ENCODE measurements around the gene RAB43. TPM values are rescaled to one million over a fixed set of nuclear protein-coding genes. Genes with fewer than 3 reads are reported as not detected.

Gene RAB43
- total RNA-seq, 2 donors from 2014 or later, result 57.4 to 64.1 TPM

- no peak for DNase-seq (ENCODE audit: low spot score in 2 of 2)
- Mint-ChIP-seq H3K9me3 (no peaks in the 10 kb centered on the region), H3K27ac (no peak overlapping the region), H3K36me3 (no peaks in the 10 kb centered on the region)
- ATAC-seq, result no peak
Observed at GRCh38 chr3:129040039-129040336, 81.6 kb downstream of the RAB43 start.

GRCh38 chr3:129039271-129040038, 82.1 kb downstream of the RAB43 start:
- Mint-ChIP-seq H3K36me3 (no peaks in the 10 kb centered on the region), H3K9me3 (no peaks in the 10 kb centered on the region), H3K27ac (no peak overlapping the region)
- ATAC-seq (no peak), DNase-seq (ENCODE audit: low spot score in 2 of 2) (no peak)

GRCh38 chr3:129038121-129038855, 83.3 kb downstream of the RAB43 start:
- Mint-ChIP-seq H3K36me3 (no peaks in the 10 kb centered on the region), H3K9me3 (no peaks in the 10 kb centered on the region), H3K27ac (no peak overlapping the region)
- DNase-seq (ENCODE audit: low spot score in 2 of 2) (no peak), ATAC-seq (no peak)

Other genes starting within 250 kb of the RAB43 start
- gene ACAD9, start 242.2 kb downstream of the RAB43 start, total RNA-seq, result 10 to 100 TPM; 49.7 to 74.2 TPM
- gene CFAP92, start 127.7 kb downstream of the RAB43 start, total RNA-seq, result under 1 TPM in 1 of 2 donors, not detected in 1; 0.45 TPM
- under 1 TPM in 1 of 2 donors, not detected in 1; 0.18 TPM for gene EFCC1, start 120.5 kb downstream of the RAB43 start, total RNA-seq
- not detected for gene GP9, start 61.0 kb downstream of the RAB43 start, total RNA-seq
- gene ISY1, start 39.3 kb upstream of the RAB43 start, total RNA-seq, result 10 to 100 TPM; 69.9 to 84.0 TPM
- gene CNBP, start 62.1 kb upstream of the RAB43 start, total RNA-seq, result 100 to 1,000 TPM; 282 to 299 TPM
- 100 to 1,000 TPM; 130 to 147 TPM for gene COPG1, start 127.8 kb upstream of the RAB43 start, total RNA-seq
- gene HMCES, start 157.1 kb upstream of the RAB43 start, total RNA-seq, result 10 to 100 TPM; 58.5 to 78.7 TPM